HL-60 (cell line): Measurements from ENCODE around the gene NEK1.

Experiments
- GABPA ChIP-seq: IDR thresholded peaks from 2 replicates; pipeline ENCODE4 v1.6.1; 2012; ENCODE audit warnings: low read depth
- POLR2AphosphoS5 ChIP-seq: IDR thresholded peaks from 2 replicates; pipeline ENCODE4 v1.6.1; 2012; ENCODE audit warnings: low read depth

- TF ChIP-seq GABPA (no peak), POLR2AphosphoS5 (no peak)
Measured at GRCh38 chr4:169630069-169630468, 17.7 kb upstream of the NEK1 start.
